T-helper 17 cell (primary cell): ENCODE measurements around the gene CENPX. TPM values are rescaled to one million over a fixed set of nuclear protein-coding genes. Genes with fewer than 3 reads are reported as not detected.
"Not testable (repeated sequence)": the region's sequence is repeated elsewhere in the genome, so short reads cannot be mapped to it uniquely, and the experiment has no call there.

ENCODE experiments used
- ATAC-seq: fragments of 150-1000 bp; cut with Tn5 transposase; 2 replicates; pipeline ENCODE4 v1.10.0; 2021; ENCODE audit warnings: mild to moderate bottlenecking, moderate library complexity
- DNase-seq, 3 donors: peaks; one replicate each; pipeline versions ENCODE4 v3.0.0 to v3.0.0-alpha.2; 2020 to 2021
- H3K9me3 ChIP-seq: one replicate; pipeline ENCODE4 v1.7.0; 2013; ENCODE audit warnings: low read length, mild to moderate bottlenecking; ENCODE audit not compliant: control insufficient read depth, poor library complexity, severe bottlenecking
- H3K27ac Mint-ChIP-seq: one replicate; pipeline ENCODE4 v1.8.0; 2022; ENCODE audit warnings: mild to moderate bottlenecking, moderate library complexity, mixed read lengths
- H3K27me3 Mint-ChIP-seq: one replicate; pipeline ENCODE4 v1.8.0; 2022; ENCODE audit warnings: mixed read lengths
- H3K36me3 Mint-ChIP-seq: one replicate; pipeline ENCODE4 v1.8.0; 2022; ENCODE audit warnings: low read depth, mixed read lengths
- H3K4me1 Mint-ChIP-seq: one replicate; pipeline ENCODE4 v1.8.0; 2022; ENCODE audit warnings: mild to moderate bottlenecking, mixed read lengths
- H3K4me3 Mint-ChIP-seq: one replicate; pipeline ENCODE4 v1.8.0; 2022; ENCODE audit warnings: mild to moderate bottlenecking, moderate library complexity, mixed read lengths
- total RNA-seq, 4 donors: library from RNA in 2 of 4; stranded (reverse) in 2 of 4; gene quantifications; one replicate each; pipeline ENCODE4 v1.2.3 and lab custom pipeline; 2022 to 2026

CENPX gene
- total RNA-seq, 2 donors from 2014 or later: 20.9 to 21.1 TPM

DNA sequence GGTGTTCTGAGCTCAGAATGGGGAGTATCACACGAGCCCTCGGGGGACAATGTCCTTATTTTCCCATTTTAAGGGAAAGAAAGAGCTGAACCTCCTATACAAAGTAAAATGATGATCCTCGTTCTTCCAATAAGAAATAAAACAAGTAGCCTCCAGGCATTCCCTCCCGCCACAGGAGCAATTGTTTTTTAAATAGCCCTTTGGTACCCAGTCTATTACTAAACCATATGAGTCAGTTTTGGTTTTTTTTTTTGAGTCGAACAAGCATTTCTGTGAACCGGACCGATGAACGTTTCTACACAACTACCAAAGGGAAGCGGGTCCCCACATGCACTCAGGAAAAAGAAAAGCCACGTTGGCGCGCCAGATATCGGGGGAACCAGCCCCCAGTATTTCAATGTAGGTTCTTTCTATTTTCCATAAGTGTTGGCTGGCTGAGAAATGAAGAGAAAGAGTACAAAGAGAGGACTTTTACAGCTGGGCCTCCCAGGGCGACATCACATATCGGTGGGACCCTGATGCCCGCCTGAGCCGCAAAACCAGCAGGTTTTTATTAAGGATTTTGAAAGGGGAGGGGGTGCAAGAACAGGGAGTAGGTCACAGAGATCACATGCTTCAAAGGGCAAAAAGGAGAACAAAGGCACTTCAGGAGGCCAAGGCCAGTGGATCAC lies 18.6 kb upstream of the CENPX start:
- H3K27ac Mint-ChIP-seq: no peak overlapping the region
- no peak for DNase-seq
- ATAC-seq: no peak
- no peaks in the 10 kb centered on the region for H3K27me3 Mint-ChIP-seq
- no peaks in the 10 kb centered on the region for H3K9me3 ChIP-seq
- H3K4me3 Mint-ChIP-seq: no peak overlapping the region
- H3K4me1 Mint-ChIP-seq: peaks cover 9% of the 10 kb centered on the region
- H3K36me3 Mint-ChIP-seq: no peaks in the 10 kb centered on the region

- Mint-ChIP-seq H3K36me3 (no peaks in the 10 kb centered on the region), H3K27me3 (no peaks in the 10 kb centered on the region), H3K4me1 (peaks cover 9% of the 10 kb centered on the region), H3K27ac (peak overlapping the region; percentile 1), H3K4me3 (no peak overlapping the region)
- H3K9me3 ChIP-seq: no peaks in the 10 kb centered on the region
- no peak for ATAC-seq
- no peak for DNase-seq
These were observed 17.1 kb upstream of the CENPX start for GRCh38 chr17:82039695-82040299.

DNA sequence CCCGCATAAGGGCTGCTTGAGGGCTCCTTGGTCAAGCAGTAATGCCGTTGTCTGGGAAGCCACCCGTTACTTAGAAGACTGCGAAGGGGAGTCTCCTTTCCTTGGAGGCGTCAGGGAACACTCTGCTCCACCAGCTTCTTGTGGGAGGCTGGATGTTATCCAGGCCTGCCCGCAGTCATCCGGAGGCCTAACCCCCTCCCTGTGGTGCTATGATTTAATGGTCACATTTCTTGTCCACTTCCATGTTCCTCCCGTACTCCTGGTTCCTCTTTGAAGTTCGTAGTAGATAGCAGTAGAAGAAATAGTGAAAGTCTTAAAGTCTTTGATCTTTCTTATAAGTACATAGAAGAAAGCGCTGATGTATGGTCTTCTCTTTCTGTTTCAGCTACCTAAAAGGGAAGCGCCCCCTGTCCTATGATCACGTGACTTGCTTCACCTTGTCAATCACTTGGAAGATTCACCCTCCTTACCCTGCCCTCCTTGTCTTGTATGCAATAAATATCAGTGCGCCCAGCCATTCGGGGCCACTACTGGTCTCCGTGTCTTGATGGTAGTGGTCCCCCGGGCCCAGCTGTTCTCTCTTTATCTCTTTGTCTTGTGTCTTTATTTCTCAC lies 16.2 kb upstream of the CENPX start:
- H3K27me3 Mint-ChIP-seq, ATAC-seq, H3K4me1 Mint-ChIP-seq, DNase-seq, H3K36me3 Mint-ChIP-seq, H3K4me3 Mint-ChIP-seq, H3K9me3 ChIP-seq: not testable (repeated sequence)
- peak overlapping the region; percentile 1 for H3K27ac Mint-ChIP-seq

DNA sequence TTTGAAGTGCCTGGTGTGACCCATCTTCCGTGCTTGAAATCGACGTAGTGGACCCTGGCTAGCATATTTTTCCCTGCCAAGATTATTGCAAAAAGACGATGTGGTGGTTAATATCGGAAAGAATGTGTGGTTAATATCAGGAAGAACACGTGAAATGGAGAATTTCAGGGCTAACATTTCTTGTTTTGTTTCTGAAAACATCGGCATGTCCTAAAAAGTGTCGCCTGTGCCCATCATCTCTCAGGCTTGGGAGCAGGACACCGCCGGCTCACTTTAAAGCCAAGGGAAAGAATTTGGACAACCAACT lies 15.2 kb upstream of the CENPX start:
- H3K4me3 Mint-ChIP-seq: peak overlapping the region; percentile 94
- peaks cover 9% of the 10 kb centered on the region for H3K4me1 Mint-ChIP-seq
- H3K27me3 Mint-ChIP-seq: no peaks in the 10 kb centered on the region
- H3K9me3 ChIP-seq: no peaks in the 10 kb centered on the region
- peak overlapping the region; percentile 39 for H3K27ac Mint-ChIP-seq
- DNase-seq (no peak), ATAC-seq (no peak)
- H3K36me3 Mint-ChIP-seq: no peaks in the 10 kb centered on the region

GRCh38 chr17:82037092-82037888 lies 14.6 kb upstream of the CENPX start, which contains the start of gene DCXR:
TSS of gene DCXR (minus strand) at chr17:82037697. CDS start at chr17:82037682, 15 bp downstream.
- DNase-seq: peak; percentile 89 to 93 (median 92)
- no peaks in the 10 kb centered on the region for H3K9me3 ChIP-seq
- peak; percentile 94 for ATAC-seq
- Mint-ChIP-seq H3K27me3 (no peaks in the 10 kb centered on the region), H3K4me1 (peaks cover 9% of the 10 kb centered on the region), H3K27ac (peak within 1 kb of the TSS; percentile 39), H3K4me3 (peak within 1 kb of the TSS; percentile 94), H3K36me3 (no peaks in the 10 kb centered on the region)

GRCh38 chr17:82036634-82037091 lies 14.0 kb upstream of the CENPX start:
- Mint-ChIP-seq H3K4me1 (peaks cover 9% of the 10 kb centered on the region), H3K4me3 (peak overlapping the region; percentile 94), H3K27ac (no peak overlapping the region), H3K27me3 (no peaks in the 10 kb centered on the region), H3K36me3 (no peaks in the 10 kb centered on the region)
- DNase-seq: no peak
- no peak for ATAC-seq
- H3K9me3 ChIP-seq: no peaks in the 10 kb centered on the region

- DNase-seq: no peak
- peaks cover 9% of the 10 kb centered on the region for H3K4me1 Mint-ChIP-seq
- H3K9me3 ChIP-seq: no peaks in the 10 kb centered on the region
- H3K4me3 Mint-ChIP-seq: peak overlapping the region; percentile 94
- no peak for ATAC-seq
- no peaks in the 10 kb centered on the region for H3K36me3 Mint-ChIP-seq
- H3K27ac Mint-ChIP-seq: peak overlapping the region; percentile 59
- no peaks in the 10 kb centered on the region for H3K27me3 Mint-ChIP-seq
These were observed 13.4 kb upstream of the CENPX start for GRCh38 chr17:82035956-82036633.

DNA sequence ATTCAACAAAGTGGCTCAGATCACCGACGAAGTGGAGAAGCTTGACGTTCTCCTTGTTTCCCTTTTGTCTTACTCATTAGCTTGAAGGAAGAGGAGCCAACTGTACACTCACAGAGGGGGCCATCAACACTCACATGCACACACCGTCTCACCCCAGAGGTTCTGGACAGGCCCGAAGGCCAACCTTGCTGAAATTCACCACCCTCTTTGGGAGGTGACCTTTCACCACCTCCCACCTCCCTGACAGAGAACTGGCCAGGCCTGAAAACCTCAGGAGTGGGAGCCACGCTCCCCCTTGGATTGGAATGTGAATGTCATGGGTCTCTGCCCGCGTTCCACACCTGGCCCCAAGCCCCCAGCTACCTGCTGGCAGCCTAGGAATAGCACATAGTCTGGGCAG lies 12.8 kb upstream of the CENPX start:
- H3K36me3 Mint-ChIP-seq: no peaks in the 10 kb centered on the region
- ATAC-seq (no peak), DNase-seq (no peak)
- peak overlapping the region; percentile 36 for H3K4me3 Mint-ChIP-seq
- H3K9me3 ChIP-seq: no peaks in the 10 kb centered on the region
- no peaks in the 10 kb centered on the region for H3K27me3 Mint-ChIP-seq
- H3K27ac Mint-ChIP-seq: peak overlapping the region; percentile 59
- H3K4me1 Mint-ChIP-seq: peaks cover 10% of the 10 kb centered on the region

DNA sequence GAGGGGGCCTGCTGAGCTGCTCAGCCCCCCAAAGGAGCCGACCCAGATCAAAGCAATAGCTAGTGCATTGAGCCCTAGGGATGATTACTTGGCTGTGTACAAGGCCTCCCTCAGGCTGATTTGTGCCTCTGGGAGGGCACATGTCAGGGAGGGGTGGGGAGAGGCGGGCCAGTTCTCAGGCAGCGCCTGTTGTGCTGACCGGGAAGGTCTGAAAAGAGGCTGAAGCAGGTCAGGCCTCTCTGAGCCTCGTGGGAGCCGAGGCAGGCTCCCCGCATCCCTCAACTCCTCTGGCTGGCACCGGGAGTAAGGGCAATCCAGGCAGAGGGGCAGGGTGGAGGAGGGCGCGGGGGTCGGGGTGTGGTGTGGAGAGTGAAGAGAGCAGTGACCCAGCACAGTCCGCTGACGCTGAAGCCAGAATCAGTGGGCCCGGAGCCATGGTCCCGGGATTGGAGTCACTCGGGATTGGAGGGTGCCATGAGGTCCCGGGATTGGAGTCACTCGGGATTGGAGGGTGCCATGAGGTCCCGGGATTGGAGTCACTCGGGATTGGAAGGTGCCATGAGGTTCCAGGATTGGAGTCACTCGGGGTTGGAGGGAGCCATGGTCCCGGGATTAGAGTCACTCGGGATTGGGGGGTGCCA lies 11.8 kb upstream of the CENPX start:
- H3K4me1 Mint-ChIP-seq: peaks cover 13% of the 10 kb centered on the region
- no peak overlapping the region for H3K27ac Mint-ChIP-seq
- no peak for DNase-seq
- ATAC-seq: no peak
- no peaks in the 10 kb centered on the region for H3K36me3 Mint-ChIP-seq
- no peaks in the 10 kb centered on the region for H3K9me3 ChIP-seq
- H3K4me3 Mint-ChIP-seq: peak overlapping the region; percentile 77
- H3K27me3 Mint-ChIP-seq: no peaks in the 10 kb centered on the region

GRCh38 chr17:82033359-82034085 lies 10.8 kb upstream of the CENPX start:
- Mint-ChIP-seq H3K4me1 (peaks cover 14% of the 10 kb centered on the region), H3K27ac (no peak overlapping the region), H3K4me3 (no peak overlapping the region), H3K36me3 (no peaks in the 10 kb centered on the region), H3K27me3 (no peaks in the 10 kb centered on the region)
- DNase-seq (no peak), ATAC-seq (no peak)
- no peaks in the 10 kb centered on the region for H3K9me3 ChIP-seq

- Mint-ChIP-seq H3K27ac (no peak overlapping the region), H3K4me1 (peaks cover 10% of the 10 kb centered on the region), H3K36me3 (no peaks in the 10 kb centered on the region), H3K4me3 (peak overlapping the region; percentile 65), H3K27me3 (no peaks in the 10 kb centered on the region)
- DNase-seq (peak in 2 of 3 donors; percentile 36 to 42), ATAC-seq (peak; percentile 39)
- H3K9me3 ChIP-seq: no peaks in the 10 kb centered on the region
These were observed 9.4 kb upstream of the CENPX start for GRCh38 chr17:82031885-82032627.
